Gastrocnemius medialis (tissue), 4 donors: ENCODE results near the gene CHL1. TPM values are rescaled to one million over a fixed set of nuclear protein-coding genes. Genes with fewer than 3 reads are reported as not detected.

ENCODE experiments used
- ATAC-seq, 2 donors: fragments of 150-250 bp; one replicate each; pipeline ENCODE4 v1.9.1; 2016
- DNase-seq, 2 donors: peaks; one replicate each; pipeline ENCODE4 v3.0.0-alpha.2; 2019
- H3K27ac ChIP-seq, 4 donors: fragments of 200-600 bp; sonication (generic); 1 replicate in 1 of 4; 2 replicates in 3 of 4; pipeline ENCODE4 v1.5.1; 2016 to 2018; ENCODE audit warnings: mild to moderate bottlenecking in 2 of 4, moderate library complexity in 1 of 4
- H3K27me3 ChIP-seq, 3 donors: fragments of 200-600 bp; sonication (generic) in 2 of 3; 1 replicate in 1 of 3; 2 replicates in 2 of 3; pipeline versions ENCODE4 v1.5.1 to v1.6.0; 2016 to 2019; ENCODE audit warnings: mild to moderate bottlenecking in 1 of 3, moderate library complexity in 1 of 3
- H3K36me3 ChIP-seq, 2 donors: fragments of 200-600 bp; sonication (generic) in 1 of 2; one replicate each; pipeline ENCODE4 v1.5.1; 2017 to 2018
- H3K4me1 ChIP-seq, 2 donors: fragments of 200-600 bp; sonication (generic) in 1 of 2; one replicate each; pipeline ENCODE4 v1.5.1; 2016 to 2017; ENCODE audit warnings: mild to moderate bottlenecking in 2 of 2
- H3K4me3 ChIP-seq, 4 donors: fragments of 200-600 bp; sonication (generic) in 3 of 4; 1 replicate in 1 of 4; 2 replicates in 3 of 4; pipeline ENCODE4 v1.5.1; 2016 to 2019; ENCODE audit warnings: mild to moderate bottlenecking in 2 of 4
- H3K9me3 ChIP-seq, 3 donors: fragments of 200-600 bp; sonication (generic) in 2 of 3; 1 replicate in 1 of 3; 2 replicates in 2 of 3; pipeline ENCODE4 v1.5.1; 2016 to 2019
- CTCF ChIP-seq, 5 experiments: fragments of 450-650 bp in 3 of 5; fragments of 200-600 bp in 2 of 5; sonication (generic) in 2 of 5; IDR thresholded peaks in 4 of 5; conservative IDR thresholded peaks in 1 of 5; 1 replicate in 4 of 5; 2 replicates in 1 of 5; pipeline ENCODE4 v1.5.1; 2016 to 2019; ENCODE audit warnings: antibody characterized with exemption in 5 of 5, mild to moderate bottlenecking in 3 of 5, moderate library complexity in 3 of 5
- POLR2A ChIP-seq, 2 donors: fragments of 450-650 bp; IDR thresholded peaks; one replicate each; pipeline ENCODE4 v1.6.1; 2017; ENCODE audit warnings: antibody characterized with exemption in 2 of 2, mild to moderate bottlenecking in 2 of 2, moderate library complexity in 2 of 2
- in situ Hi-C, 4 donors: fragments of 200-750 bp; cut with MboI; loops; one replicate each; pipeline versions ENCODE4 v1.15.0 to v1.8.0; 2017; ENCODE audit warnings: low sequenced_read_pairs in 4 of 4
- intact Hi-C: fragments of 100-400 bp; cut with DNase I; formaldehyde crosslinking; loops from one replicate; pipeline ENCODE4 v1.15.1; 2023; ENCODE audit warnings: low total_unique reads
- total RNA-seq, 4 donors: library from RNA; depleted of rRNA; stranded (reverse); fragments of >200 nt; gene quantifications; one replicate each; pipeline versions ENCODE4 v1.1.0 to v1.2.3, GENCODE V29; 2016

The CHL1 gene
- total RNA-seq, result 1 to 10 TPM in 3 of 4 donors, under 1 TPM in 1; 0.36 to 2.9 (median 1.8) TPM

GRCh38 chr3:196311-197148 is at the start of gene CHL1:
TSS of gene CHL1 (plus strand) at chr3:196763. CDS start at chr3:319777, 123,014 bp downstream.
- DNase-seq (no peak), ATAC-seq (peak in 1 of 2 donors; percentile 9)
- no peak for TF ChIP-seq POLR2A (IDR thresholded peaks at IDR 0.05)
- no peak for TF ChIP-seq CTCF (IDR thresholded peaks at IDR 0.05 in 4 of 5, conservative IDR thresholded peaks at IDR 0.05 in 1 of 5)
- Histone ChIP-seq H3K4me3 (peak within 1 kb of the TSS; percentile 43 to 55 (median 52)), H3K27me3 (peaks cover 22 to 35% (median 23%) of the 10 kb centered on the region in 3 donors), H3K9me3 (no peaks in the 10 kb centered on the region), H3K4me1 (peaks cover 0 to 17% of the 10 kb centered on the region in 2 donors), H3K27ac (no peak within 1 kb of the TSS), H3K36me3 (no peaks in the 10 kb centered on the region)
- in situ Hi-C loops (no loop called here), intact Hi-C loops (no loop called here)

GRCh38 chr3:151614-152189 is 44.9 kb upstream of the CHL1 start:
- ATAC-seq (no peak), DNase-seq (no peak)
- H3K27ac ChIP-seq, result no peak overlapping the region
- no peaks in the 10 kb centered on the region for H3K4me1 ChIP-seq
- H3K9me3 ChIP-seq, result no peaks in the 10 kb centered on the region
- no peaks in the 10 kb centered on the region for H3K27me3 ChIP-seq
- intact Hi-C loops (no loop called here), in situ Hi-C loops (no loop called here)
- H3K36me3 ChIP-seq, result no peaks in the 10 kb centered on the region
- TF ChIP-seq POLR2A (IDR thresholded peaks at IDR 0.05) (no peak), CTCF (IDR thresholded peaks at IDR 0.05 in 4 of 5, conservative IDR thresholded peaks at IDR 0.05 in 1 of 5) (no peak)
- no peak overlapping the region for H3K4me3 ChIP-seq

- Histone ChIP-seq H3K27me3 (no peaks in the 10 kb centered on the region), H3K9me3 (no peaks in the 10 kb centered on the region), H3K27ac (no peak overlapping the region), H3K4me1 (no peaks in the 10 kb centered on the region), H3K4me3 (no peak overlapping the region), H3K36me3 (no peaks in the 10 kb centered on the region)
- ATAC-seq (no peak), DNase-seq (no peak)
- intact Hi-C loops (no loop called here), in situ Hi-C loops (no loop called here)
- TF ChIP-seq CTCF (IDR thresholded peaks at IDR 0.05 in 4 of 5, conservative IDR thresholded peaks at IDR 0.05 in 1 of 5) (no peak), POLR2A (IDR thresholded peaks at IDR 0.05) (no peak)
Observed at GRCh38 chr3:159974-160373, 36.6 kb upstream of the CHL1 start.

GRCh38 chr3:166071-166470 is 30.5 kb upstream of the CHL1 start:
- Histone ChIP-seq H3K4me1 (no peaks in the 10 kb centered on the region), H3K27ac (no peak overlapping the region), H3K9me3 (no peaks in the 10 kb centered on the region), H3K27me3 (no peaks in the 10 kb centered on the region), H3K36me3 (no peaks in the 10 kb centered on the region), H3K4me3 (no peak overlapping the region)
- ATAC-seq, result no peak
- in situ Hi-C loops (no loop called here), intact Hi-C loops (no loop called here)
- no peak for DNase-seq
- TF ChIP-seq CTCF (IDR thresholded peaks at IDR 0.05 in 4 of 5, conservative IDR thresholded peaks at IDR 0.05 in 1 of 5), result no peak
- no peak for TF ChIP-seq POLR2A (IDR thresholded peaks at IDR 0.05)
